Mucosa of stomach (tissue), 1 donor: ENCODE data around the gene L3MBTL1.
"Not testable (repeated sequence)": the region's sequence is repeated elsewhere in the genome, so short reads cannot be mapped to it uniquely, and the experiment has no call there.

Source experiments
- H3K27me3 ChIP-seq: one replicate; pipeline ENCODE4 v1.7.0; 2013; ENCODE audit warnings: mild to moderate bottlenecking, low read length; ENCODE audit not compliant: control insufficient read depth, insufficient read depth
- H3K36me3 ChIP-seq: one replicate; pipeline ENCODE4 v1.7.0; 2013; ENCODE audit warnings: low read length; ENCODE audit not compliant: control insufficient read depth, insufficient read depth
- H3K4me1 ChIP-seq: one replicate; pipeline ENCODE4 v1.7.0; 2013; ENCODE audit warnings: mild to moderate bottlenecking, low read length; ENCODE audit not compliant: control insufficient read depth, insufficient read depth
- H3K4me3 ChIP-seq: one replicate; pipeline ENCODE4 v1.7.0; 2013; ENCODE audit warnings: low read length
- H3K9ac ChIP-seq: one replicate; pipeline ENCODE4 v1.7.0; 2013; ENCODE audit warnings: mild to moderate bottlenecking, low read length, moderate library complexity
- H3K9me3 ChIP-seq: one replicate; pipeline ENCODE4 v1.7.0; 2013; ENCODE audit warnings: mild to moderate bottlenecking, low read length, moderate library complexity; ENCODE audit not compliant: control insufficient read depth
- donor health status: Pancreatic carcinoma.

The L3MBTL1 gene

DNA sequence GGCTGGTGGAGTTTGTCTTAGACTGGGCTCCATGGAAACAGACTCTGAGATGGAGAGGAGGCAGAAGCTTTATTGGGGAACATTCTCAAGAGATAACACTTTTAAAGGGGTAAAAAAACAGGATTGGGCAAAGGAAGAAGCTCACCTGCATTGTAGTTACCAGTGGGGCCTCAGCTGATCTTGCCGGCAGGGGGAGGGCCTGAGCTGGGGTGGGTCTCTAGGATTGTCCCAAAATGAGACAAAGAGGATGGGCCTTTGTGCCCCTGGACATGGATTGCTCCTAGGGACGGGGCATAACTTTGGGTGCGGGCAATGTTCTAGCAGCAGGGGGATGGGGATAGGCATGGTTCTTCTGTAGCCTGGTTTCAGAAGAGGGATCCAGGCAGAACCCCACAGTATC, 63.8 kb downstream of the L3MBTL1 start:
- no peak overlapping the region for H3K4me3 ChIP-seq
- H3K27me3 ChIP-seq = no peaks in the 10 kb centered on the region
- H3K36me3 ChIP-seq = peaks cover 4% of the 10 kb centered on the region

DNA sequence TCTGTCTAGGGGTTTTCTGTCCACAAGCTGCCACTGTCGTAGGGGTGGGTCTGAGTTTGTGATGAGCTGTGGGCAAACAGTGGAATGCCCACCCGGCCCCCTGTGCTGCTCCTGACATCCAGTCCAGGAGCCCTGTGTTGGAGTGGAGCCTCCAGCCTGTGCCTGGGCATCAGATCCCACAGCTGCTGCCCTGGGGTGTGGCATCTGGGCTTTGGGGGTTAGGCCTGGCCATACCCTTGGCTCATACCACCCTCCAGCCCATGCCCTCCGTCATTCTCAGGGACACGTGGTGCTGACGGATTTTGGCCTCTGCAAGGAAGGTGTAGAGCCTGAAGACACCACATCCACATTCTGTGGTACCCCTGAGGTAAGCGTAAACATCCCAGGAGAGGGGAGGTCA, 64.3 kb downstream of the L3MBTL1 start:
- H3K27me3 ChIP-seq = no peaks in the 10 kb centered on the region
- H3K9me3 ChIP-seq = no peaks in the 10 kb centered on the region
- H3K36me3 ChIP-seq = peaks cover 4% of the 10 kb centered on the region
- H3K4me1 ChIP-seq = no peaks in the 10 kb centered on the region
- H3K4me3 ChIP-seq = no peak overlapping the region
- no peak overlapping the region for H3K9ac ChIP-seq

More for the DNA sequence above, 63.8 kb downstream of the L3MBTL1 start:
- H3K9me3 ChIP-seq = no peaks in the 10 kb centered on the region
- H3K9ac ChIP-seq = no peak overlapping the region
- no peaks in the 10 kb centered on the region for H3K4me1 ChIP-seq

DNA sequence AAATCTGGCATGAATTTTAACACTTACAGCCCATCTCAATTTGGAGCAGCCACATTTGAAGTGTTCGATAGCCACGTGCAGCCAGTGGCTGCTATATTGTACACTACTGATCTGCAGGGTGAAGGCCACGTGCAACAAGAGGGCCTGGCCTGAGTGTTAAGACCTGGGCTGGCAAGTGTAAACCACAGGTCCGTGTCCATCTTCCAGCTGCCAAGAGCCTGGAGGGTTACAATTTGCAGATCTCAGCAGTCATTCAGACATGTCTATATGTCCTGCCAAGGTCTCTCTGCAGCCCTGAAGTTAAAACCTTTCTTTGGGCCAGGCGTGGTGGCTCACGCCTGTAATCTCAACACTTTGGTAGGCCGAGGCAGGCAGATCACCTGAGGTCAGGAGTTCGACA, 65.4 kb downstream of the L3MBTL1 start:
- Histone ChIP-seq H3K4me3 (no peak overlapping the region), H3K27me3 (no peaks in the 10 kb centered on the region), H3K4me1 (no peaks in the 10 kb centered on the region), H3K9ac (no peak overlapping the region), H3K36me3 (peaks cover 4% of the 10 kb centered on the region), H3K9me3 (no peaks in the 10 kb centered on the region)

DNA sequence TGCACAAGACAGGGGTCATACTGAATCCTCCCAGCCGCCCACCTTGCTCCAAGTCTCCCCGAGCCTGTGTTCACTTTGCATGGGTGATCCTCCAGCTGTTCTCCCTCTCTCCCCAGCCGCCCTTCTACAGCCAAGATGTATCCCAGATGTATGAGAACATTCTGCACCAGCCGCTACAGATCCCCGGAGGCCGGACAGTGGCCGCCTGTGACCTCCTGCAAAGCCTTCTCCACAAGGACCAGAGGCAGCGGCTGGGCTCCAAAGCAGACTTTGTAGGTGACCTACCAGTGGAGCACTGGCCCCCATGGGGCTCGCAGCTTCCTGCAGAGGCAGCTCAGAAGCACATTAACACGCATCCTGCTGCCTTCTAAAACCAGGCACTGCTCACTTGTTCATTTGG, 68.6 kb downstream of the L3MBTL1 start:
- Histone ChIP-seq H3K4me3 (no peak overlapping the region), H3K4me1 (no peaks in the 10 kb centered on the region), H3K9me3 (no peaks in the 10 kb centered on the region), H3K27me3 (no peaks in the 10 kb centered on the region), H3K9ac (no peak overlapping the region), H3K36me3 (no peaks in the 10 kb centered on the region)

DNA sequence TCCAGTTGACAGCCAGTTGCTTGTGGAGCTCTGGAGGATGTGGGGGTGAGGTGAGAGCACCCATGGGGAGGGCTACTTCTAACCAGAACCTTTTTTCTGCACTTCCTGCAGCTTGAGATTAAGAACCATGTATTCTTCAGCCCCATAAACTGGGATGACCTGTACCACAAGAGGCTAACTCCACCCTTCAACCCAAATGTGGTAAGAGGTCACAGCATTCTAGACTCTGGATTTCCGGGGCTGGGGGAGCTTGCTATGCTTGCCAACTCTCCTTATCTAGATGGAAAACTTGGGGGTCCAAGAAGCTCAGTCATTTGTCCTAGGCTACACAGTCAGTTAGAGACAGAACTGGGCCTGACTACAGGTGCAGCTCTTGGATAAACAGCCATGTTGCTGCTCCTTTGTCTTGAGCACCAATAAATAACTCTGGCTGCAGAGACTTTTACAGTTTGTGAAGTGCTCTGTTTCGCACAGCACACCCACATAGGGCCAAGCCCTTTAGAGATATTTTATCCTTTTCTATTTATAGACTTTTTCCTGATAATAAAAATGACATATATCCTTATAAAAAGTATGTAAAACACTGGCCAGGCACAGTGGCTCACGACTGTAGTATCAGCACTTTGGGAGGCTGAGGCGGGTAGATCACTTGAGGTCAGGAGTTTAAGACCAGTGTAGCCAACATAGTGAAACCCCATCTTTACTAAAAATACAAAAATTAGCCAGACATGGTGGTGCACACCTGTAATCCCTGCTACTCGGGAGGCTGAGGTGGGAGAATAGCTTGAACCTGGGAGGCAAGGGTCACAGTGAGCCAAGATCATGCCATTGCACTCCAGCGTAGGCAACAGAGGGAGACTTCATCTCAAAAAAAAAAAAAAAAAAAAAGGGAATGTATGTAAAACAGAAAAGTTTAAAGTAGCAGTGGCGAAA, 72.6 kb downstream of the L3MBTL1 start:
- no peaks in the 10 kb centered on the region for H3K36me3 ChIP-seq
- H3K27me3 ChIP-seq = no peaks in the 10 kb centered on the region
- H3K4me1 ChIP-seq = no peaks in the 10 kb centered on the region
- no peaks in the 10 kb centered on the region for H3K9me3 ChIP-seq
- H3K4me3 ChIP-seq = no peak overlapping the region
- H3K9ac ChIP-seq = no peak overlapping the region

GRCh38 chr20:43583133-43583864, 75.8 kb downstream of the L3MBTL1 start:
- no peak overlapping the region for H3K9ac ChIP-seq
- H3K36me3 ChIP-seq = no peaks in the 10 kb centered on the region
- no peaks in the 10 kb centered on the region for H3K27me3 ChIP-seq
- H3K4me3 ChIP-seq = no peak overlapping the region
- no peaks in the 10 kb centered on the region for H3K4me1 ChIP-seq
- H3K9me3 ChIP-seq = no peaks in the 10 kb centered on the region

DNA sequence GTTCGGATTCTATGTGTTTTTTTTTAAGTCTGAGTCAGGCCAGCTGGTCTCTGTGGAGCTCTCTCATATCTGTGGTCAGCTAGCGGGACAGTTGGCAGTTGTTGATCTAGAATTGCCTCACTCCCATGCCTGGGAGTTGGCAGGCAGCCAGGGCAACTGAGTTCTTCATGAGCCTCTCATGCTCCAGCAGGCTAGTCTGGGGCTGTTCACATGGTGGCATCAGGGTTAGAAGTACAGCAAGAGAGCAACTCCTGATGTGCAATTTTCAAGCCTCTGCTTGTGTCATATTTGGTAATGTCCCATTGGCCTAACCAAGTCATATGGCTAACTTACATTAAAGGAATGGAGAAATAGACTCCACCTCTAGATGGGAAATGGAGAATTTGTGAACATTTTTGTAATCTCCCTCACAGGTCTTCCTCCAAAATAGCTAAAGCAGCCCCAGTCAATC, 76.5 kb downstream of the L3MBTL1 start:
- Histone ChIP-seq H3K9ac (no peak overlapping the region), H3K4me1 (no peaks in the 10 kb centered on the region), H3K36me3 (no peaks in the 10 kb centered on the region), H3K9me3 (no peaks in the 10 kb centered on the region), H3K27me3 (no peaks in the 10 kb centered on the region), H3K4me3 (no peak overlapping the region)

- Histone ChIP-seq H3K27me3 (no peaks in the 10 kb centered on the region), H3K9me3 (no peaks in the 10 kb centered on the region), H3K4me1 (no peaks in the 10 kb centered on the region), H3K4me3 (no peak overlapping the region), H3K36me3 (no peaks in the 10 kb centered on the region), H3K9ac (no peak overlapping the region)
Observed at GRCh38 chr20:43584448-43585136, 77.1 kb downstream of the L3MBTL1 start.

DNA sequence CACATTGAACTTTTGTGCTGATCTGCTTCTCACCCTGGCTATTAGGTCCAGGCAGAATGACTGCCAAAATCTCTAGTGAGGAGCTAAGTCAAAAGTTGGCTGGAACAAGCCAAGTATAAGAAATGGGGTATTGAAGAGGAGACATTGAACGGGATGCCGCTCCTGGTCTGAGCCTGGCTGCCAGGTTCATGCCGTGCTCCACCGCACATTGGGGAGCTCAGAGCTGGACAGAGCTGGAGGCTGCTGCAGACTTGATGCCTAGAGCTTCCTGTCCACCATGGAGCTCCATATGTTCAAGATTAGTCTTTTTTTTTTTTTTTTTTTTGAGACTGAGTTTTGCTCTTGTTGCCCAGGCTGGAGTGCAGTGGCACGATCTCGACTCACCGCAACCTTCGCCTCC, 79.1 kb downstream of the L3MBTL1 start:
- Histone ChIP-seq H3K4me1 (peaks cover 11% of the 10 kb centered on the region), H3K27me3 (no peaks in the 10 kb centered on the region), H3K4me3 (no peak overlapping the region), H3K36me3 (no peaks in the 10 kb centered on the region), H3K9me3 (no peaks in the 10 kb centered on the region), H3K9ac (no peak overlapping the region)

- H3K9ac ChIP-seq, H3K36me3 ChIP-seq, H3K27me3 ChIP-seq, H3K9me3 ChIP-seq, H3K4me3 ChIP-seq: not testable (repeated sequence)
- H3K4me1 ChIP-seq = peaks cover 11% of the 10 kb centered on the region
Observed at GRCh38 chr20:43588526-43588925, 81.0 kb downstream of the L3MBTL1 start.

- no peaks in the 10 kb centered on the region for H3K27me3 ChIP-seq
- peak overlapping the region; percentile 36 for H3K9ac ChIP-seq
- peaks cover 11% of the 10 kb centered on the region for H3K4me1 ChIP-seq
- no peaks in the 10 kb centered on the region for H3K9me3 ChIP-seq
- H3K36me3 ChIP-seq = no peaks in the 10 kb centered on the region
- H3K4me3 ChIP-seq = peak overlapping the region; percentile 80
Observed at GRCh38 chr20:43590036-43590391, 82.5 kb downstream of the L3MBTL1 start.
